ENCODE results near the gene ANKRD44. TPM values are rescaled to one million over a fixed set of nuclear protein-coding genes. Genes with fewer than 3 reads are reported as not detected.

ANKRD44 gene
- total RNA-seq, 4 donors from 2014 or later, result 11.0 to 25.8 (median 23.9) TPM

GRCh38 chr2:196965651-196966050 is 344.9 kb downstream of the ANKRD44 start:
- Histone ChIP-seq H3K27ac (no peak overlapping the region), H3K36me3 (no peaks in the 10 kb centered on the region), H3K9me3 (no peaks in the 10 kb centered on the region), H3K4me1 (no peaks in the 10 kb centered on the region), H3K27me3 (no peaks in the 10 kb centered on the region), H3K4me3 (replicated peaks in 1 of 3) (no peak overlapping the region)
- TF ChIP-seq, protein P1, sequence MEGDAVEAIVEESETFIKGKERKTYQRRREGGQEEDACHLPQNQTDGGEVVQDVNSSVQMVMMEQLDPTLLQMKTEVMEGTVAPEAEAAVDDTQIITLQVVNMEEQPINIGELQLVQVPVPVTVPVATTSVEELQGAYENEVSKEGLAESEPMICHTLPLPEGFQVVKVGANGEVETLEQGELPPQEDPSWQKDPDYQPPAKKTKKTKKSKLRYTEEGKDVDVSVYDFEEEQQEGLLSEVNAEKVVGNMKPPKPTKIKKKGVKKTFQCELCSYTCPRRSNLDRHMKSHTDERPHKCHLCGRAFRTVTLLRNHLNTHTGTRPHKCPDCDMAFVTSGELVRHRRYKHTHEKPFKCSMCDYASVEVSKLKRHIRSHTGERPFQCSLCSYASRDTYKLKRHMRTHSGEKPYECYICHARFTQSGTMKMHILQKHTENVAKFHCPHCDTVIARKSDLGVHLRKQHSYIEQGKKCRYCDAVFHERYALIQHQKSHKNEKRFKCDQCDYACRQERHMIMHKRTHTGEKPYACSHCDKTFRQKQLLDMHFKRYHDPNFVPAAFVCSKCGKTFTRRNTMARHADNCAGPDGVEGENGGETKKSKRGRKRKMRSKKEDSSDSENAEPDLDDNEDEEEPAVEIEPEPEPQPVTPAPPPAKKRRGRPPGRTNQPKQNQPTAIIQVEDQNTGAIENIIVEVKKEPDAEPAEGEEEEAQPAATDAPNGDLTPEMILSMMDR (IDR thresholded peaks at IDR 0.05), result no peak
- TF ChIP-seq POLR2A (IDR thresholded peaks at IDR 0.05), result no peak
- intact Hi-C loops (cut with DNase I), result no loop called here
- no peak for DNase-seq
- WGBS, 2 donors, result 68 to 71% methylated on average over 4 of the region's 4 CpGs

DNA sequence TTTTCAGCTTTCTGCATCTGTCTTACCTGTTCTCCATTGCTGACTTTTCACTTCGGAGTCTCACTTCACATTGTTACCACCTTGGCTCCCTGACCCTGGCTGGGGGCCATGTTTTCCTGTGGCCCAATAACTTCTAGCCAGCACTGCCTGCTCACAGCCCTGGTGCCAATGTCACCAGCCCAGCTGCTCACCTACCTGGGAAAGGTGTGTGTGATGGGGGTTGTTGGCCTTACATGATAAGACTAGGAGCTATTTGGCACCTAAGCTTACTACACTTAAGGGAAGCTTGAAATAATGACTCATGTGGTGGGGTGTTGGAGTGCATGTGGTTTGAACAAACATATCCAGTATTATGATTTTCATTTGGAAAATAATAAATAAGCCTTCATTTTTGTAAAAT is 346.6 kb downstream of the ANKRD44 start:
- no peak for DNase-seq
- H3K4me1 ChIP-seq, result no peaks in the 10 kb centered on the region
- no peaks in the 10 kb centered on the region for H3K27me3 ChIP-seq
- TF ChIP-seq, protein P1 (IDR thresholded peaks at IDR 0.05), result no peak
- TF ChIP-seq POLR2A (IDR thresholded peaks at IDR 0.05), result no peak
- no peak overlapping the region for H3K27ac ChIP-seq
- H3K4me3 ChIP-seq (replicated peaks in 1 of 3), result no peak overlapping the region
- no peaks in the 10 kb centered on the region for H3K9me3 ChIP-seq
- intact Hi-C loops (cut with DNase I), result no loop called here
- WGBS, 2 donors, result 57 to 76% methylated on average over 1 of the region's 1 CpG
- no peaks in the 10 kb centered on the region for H3K36me3 ChIP-seq

GRCh38 chr2:196963043-196963442 is 347.5 kb downstream of the ANKRD44 start:
- Histone ChIP-seq H3K9me3 (no peaks in the 10 kb centered on the region), H3K27me3 (no peaks in the 10 kb centered on the region), H3K36me3 (no peaks in the 10 kb centered on the region), H3K4me1 (no peaks in the 10 kb centered on the region), H3K27ac (no peak overlapping the region), H3K4me3 (replicated peaks in 1 of 3) (no peak overlapping the region)
- 69 to 85% methylated on average over 2 of the region's 2 CpGs for WGBS, 2 donors
- intact Hi-C loops (cut with DNase I), result no loop called here
- TF ChIP-seq, protein P1 (IDR thresholded peaks at IDR 0.05), result no peak
- TF ChIP-seq POLR2A (IDR thresholded peaks at IDR 0.05), result no peak
- no peak for DNase-seq

DNA sequence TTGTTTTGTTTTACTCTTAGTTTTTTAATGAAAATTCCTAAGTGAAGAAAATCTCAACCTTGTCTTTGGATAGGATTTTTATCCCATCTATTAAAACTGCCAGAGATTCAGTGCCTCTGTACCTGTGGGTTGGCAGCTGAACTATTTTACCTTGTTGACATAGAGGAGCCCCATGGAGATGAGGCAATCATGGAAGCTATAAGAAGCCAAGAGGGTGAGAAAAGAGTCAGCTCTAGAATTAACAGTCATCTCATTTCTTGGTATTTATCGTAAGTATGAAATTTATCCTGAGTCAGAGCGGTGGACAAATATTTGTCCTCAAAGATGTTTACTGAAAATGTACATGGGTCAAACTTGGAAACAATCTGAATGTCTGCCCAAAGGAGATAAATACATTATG is 348.3 kb downstream of the ANKRD44 start:
- Histone ChIP-seq H3K4me3 (replicated peaks in 1 of 3) (no peak overlapping the region), H3K9me3 (no peaks in the 10 kb centered on the region), H3K27ac (no peak overlapping the region), H3K36me3 (no peaks in the 10 kb centered on the region), H3K27me3 (no peaks in the 10 kb centered on the region), H3K4me1 (no peaks in the 10 kb centered on the region)
- WGBS, 2 donors, result 92 to 93% methylated on average over 2 of the region's 2 CpGs
- no peak for TF ChIP-seq POLR2A (IDR thresholded peaks at IDR 0.05)
- TF ChIP-seq, protein P1 (IDR thresholded peaks at IDR 0.05), result no peak
- intact Hi-C loops (cut with DNase I), result no loop called here
- no peak for DNase-seq

- no peaks in the 10 kb centered on the region for H3K9me3 ChIP-seq
- intact Hi-C loops (cut with DNase I), result no loop called here
- no peaks in the 10 kb centered on the region for H3K27me3 ChIP-seq
- H3K27ac ChIP-seq, result no peak overlapping the region
- H3K36me3 ChIP-seq, result no peaks in the 10 kb centered on the region
- H3K4me3 ChIP-seq (replicated peaks in 1 of 3), result no peak overlapping the region
- TF ChIP-seq, protein P1 (IDR thresholded peaks at IDR 0.05), result no peak
- TF ChIP-seq POLR2A (IDR thresholded peaks at IDR 0.05), result no peak
- no peak for DNase-seq
- no peaks in the 10 kb centered on the region for H3K4me1 ChIP-seq
These were observed 348.7 kb downstream of the ANKRD44 start for GRCh38 chr2:196961889-196962288.
